Calu3 (cell line): ENCODE results near the gene SERPINA12. TPM values are rescaled to one million over a fixed set of nuclear protein-coding genes. Genes with fewer than 3 reads are reported as not detected.

Source experiments
- BruUV-seq: library from RNA; stranded (reverse); fragments of 400-500 nt; replicated peaks from 2 replicates; lab custom pipeline; 2021; lab: Mats Ljungman, UMichigan
- CTCF ChIA-PET: fragments of 300-600 bp; sonication (Branson Sonifier 250); formaldehyde crosslinking; loops from one replicate; lab custom pipeline; 2022; ENCODE audit warnings: antibody characterized with exemption; lab: Charles Lee
- DNase-seq: peaks from one replicate; pipeline ENCODE4 v3.0.0; 2022
- H3K27ac Mint-ChIP-seq: one replicate; pipeline ENCODE4 v1.8.0; 2022; ENCODE audit warnings: mixed read lengths; ENCODE audit not compliant: unreplicated experiment
- H3K27me3 Mint-ChIP-seq: one replicate; pipeline ENCODE4 v1.8.0; 2022; ENCODE audit warnings: mixed read lengths; ENCODE audit not compliant: unreplicated experiment
- H3K36me3 Mint-ChIP-seq: one replicate; pipeline ENCODE4 v1.8.0; 2022; ENCODE audit warnings: mild to moderate bottlenecking, moderate library complexity, mixed read lengths; ENCODE audit not compliant: insufficient read depth, unreplicated experiment
- H3K4me1 Mint-ChIP-seq: one replicate; pipeline ENCODE4 v1.8.0; 2022; ENCODE audit warnings: mild to moderate bottlenecking, low read depth, mixed read lengths; ENCODE audit not compliant: unreplicated experiment
- H3K4me3 Mint-ChIP-seq: one replicate; pipeline ENCODE4 v1.8.0; 2022; ENCODE audit warnings: mild to moderate bottlenecking, low read depth, moderate library complexity, mixed read lengths; ENCODE audit not compliant: unreplicated experiment
- H3K9me3 Mint-ChIP-seq: one replicate; pipeline ENCODE4 v1.8.0; 2022; ENCODE audit warnings: low read depth, mixed read lengths; ENCODE audit not compliant: unreplicated experiment
- CTCF ChIP-seq: fragments of 200-600 bp; IDR thresholded peaks from one replicate; pipeline ENCODE4 v1.8.0; 2022; ENCODE audit warnings: antibody characterized with exemption; ENCODE audit not compliant: unreplicated experiment
- intact Hi-C: fragments of 100-400 bp; cut with micrococcal nuclease; formaldehyde crosslinking; loops from one replicate; pipeline ENCODE4 v1.10.0; 2022; ENCODE audit not compliant: unreplicated experiment
- total RNA-seq: library from RNA; stranded (reverse); gene quantifications from 2 replicates; pipeline ENCODE4 v1.2.3, GENCODE V29; 2022

SERPINA12 gene
- total RNA-seq, 1 experiment from 2014 or later: not detected

DNA sequence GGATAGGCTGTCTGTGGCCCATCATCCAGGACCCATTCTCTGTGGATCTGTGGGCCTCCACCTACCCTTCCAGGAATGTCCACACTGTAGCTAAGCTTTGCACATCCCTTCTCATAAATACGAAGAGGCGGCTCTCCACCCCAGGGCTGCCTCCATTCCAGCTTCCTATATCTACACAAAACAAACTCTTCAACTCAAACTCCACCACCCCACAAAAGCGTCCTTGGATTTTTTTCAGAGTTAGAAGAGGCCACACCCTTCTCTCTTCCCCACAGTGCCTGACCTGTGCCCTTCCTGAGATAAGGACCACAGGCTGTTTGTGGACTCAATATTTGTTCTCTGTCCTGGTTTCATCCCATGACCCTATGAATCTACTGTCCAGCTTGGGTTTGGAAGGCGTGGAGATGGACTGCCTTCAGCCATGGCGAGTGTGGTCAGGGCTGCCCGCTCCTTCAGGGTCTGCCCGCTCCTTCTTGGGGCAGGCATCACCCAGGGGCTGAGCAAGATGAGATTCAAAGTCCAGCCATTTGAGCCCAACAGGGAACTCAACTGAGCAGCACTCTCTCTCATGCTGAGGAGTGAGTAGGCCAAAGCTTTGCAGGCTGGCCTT, 13.0 kb upstream of the SERPINA12 start:
- intact Hi-C loops: no loop called here
- H3K36me3 Mint-ChIP-seq: no peaks in the 10 kb centered on the region
- no peak for TF ChIP-seq CTCF
- no peak for DNase-seq
- no TSS peak for BruUV-seq
- no peak overlapping the region for H3K27ac Mint-ChIP-seq
- no peak overlapping the region for H3K4me3 Mint-ChIP-seq
- CTCF ChIA-PET: interaction anchor here (0.6 kb wide), 1 partner anchor 538 kb away, joined by 4 read pairs; no protein-coding TSS in a partner anchor
- no peaks in the 10 kb centered on the region for H3K4me1 Mint-ChIP-seq
- H3K27me3 Mint-ChIP-seq: peaks cover 50% of the 10 kb centered on the region
- peaks cover 9% of the 10 kb centered on the region for H3K9me3 Mint-ChIP-seq

- peaks cover 50% of the 10 kb centered on the region for H3K27me3 Mint-ChIP-seq
- no TSS peak for BruUV-seq
- TF ChIP-seq CTCF: peak; percentile 12
- H3K36me3 Mint-ChIP-seq: no peaks in the 10 kb centered on the region
- CTCF ChIA-PET: interaction anchor here (0.6 kb wide), 1 partner anchor 537 kb away, joined by 4 read pairs; no protein-coding TSS in a partner anchor
- H3K4me3 Mint-ChIP-seq: no peak overlapping the region
- intact Hi-C loops: no loop called here
- H3K4me1 Mint-ChIP-seq: no peaks in the 10 kb centered on the region
- peaks cover 6% of the 10 kb centered on the region for H3K9me3 Mint-ChIP-seq
- H3K27ac Mint-ChIP-seq: no peak overlapping the region
- no peak for DNase-seq
Observed at GRCh38 chr14:94521375-94522114, 12.3 kb upstream of the SERPINA12 start.

GRCh38 chr14:94517641-94518257, 8.5 kb upstream of the SERPINA12 start:
- CTCF ChIA-PET: interaction anchor here (0.5 kb wide), 1 partner anchor 1213 kb away, joined by 6 read pairs; no protein-coding TSS in a partner anchor
- no peak for TF ChIP-seq CTCF
- Mint-ChIP-seq H3K4me3 (no peak overlapping the region), H3K27ac (no peak overlapping the region), H3K9me3 (peaks cover 6% of the 10 kb centered on the region), H3K36me3 (no peaks in the 10 kb centered on the region), H3K4me1 (no peaks in the 10 kb centered on the region), H3K27me3 (peaks cover 40% of the 10 kb centered on the region)
- intact Hi-C loops: no loop called here
- DNase-seq: no peak
- no TSS peak for BruUV-seq

GRCh38 chr14:94517248-94517640, 8.0 kb upstream of the SERPINA12 start:
- no peaks in the 10 kb centered on the region for H3K4me1 Mint-ChIP-seq
- H3K9me3 Mint-ChIP-seq: peaks cover 6% of the 10 kb centered on the region
- DNase-seq: no peak
- TF ChIP-seq CTCF: no peak
- no peaks in the 10 kb centered on the region for H3K36me3 Mint-ChIP-seq
- intact Hi-C loops: no loop called here
- CTCF ChIA-PET: no interaction called here
- H3K27me3 Mint-ChIP-seq: peaks cover 40% of the 10 kb centered on the region
- H3K27ac Mint-ChIP-seq: no peak overlapping the region
- BruUV-seq: no TSS peak
- no peak overlapping the region for H3K4me3 Mint-ChIP-seq
